ENCODE results near the gene MPC2.
A peak's percentile ranks its signal among the peaks of the same experiment; 100 is the strongest.
"Not testable (repeated sequence)": the region's sequence is repeated elsewhere in the genome, so short reads cannot be mapped to it uniquely, and the experiment has no call there.

MPC2 gene

GRCh38 chr1:167935216-167936067 lies 1.4 kb downstream of the MPC2 start:
- H3K4me3 ChIP-seq (ENCODE audit: low read depth, low read length), result peak overlapping the region; percentile 90

GRCh38 chr1:167934426-167935215 lies 2.3 kb downstream of the MPC2 start:
- H3K4me3 ChIP-seq (ENCODE audit: low read depth, low read length), result peak overlapping the region; percentile 90

- H3K4me3 ChIP-seq (ENCODE audit: low read depth, low read length), result no peak overlapping the region
Observed at GRCh38 chr1:167933788-167934187, 3.1 kb downstream of the MPC2 start.

GRCh38 chr1:167929725-167930124 lies 7.1 kb downstream of the MPC2 start:
- no peak overlapping the region for H3K4me3 ChIP-seq (ENCODE audit: low read depth, low read length)

- H3K4me3 ChIP-seq (ENCODE audit: low read depth, low read length), result not testable (repeated sequence)
Observed at GRCh38 chr1:167928919-167929318, 8.0 kb downstream of the MPC2 start.

- no peak overlapping the region for H3K4me3 ChIP-seq (ENCODE audit: low read depth, low read length)
Observed at GRCh38 chr1:167928457-167928852, 8.4 kb downstream of the MPC2 start.

- H3K4me3 ChIP-seq (ENCODE audit: low read depth, low read length), result no peak overlapping the region
Observed at GRCh38 chr1:167927046-167927754, 9.7 kb downstream of the MPC2 start.

GRCh38 chr1:167926486-167926997 lies 10.3 kb downstream of the MPC2 start:
- H3K4me3 ChIP-seq (ENCODE audit: low read depth, low read length), result no peak overlapping the region

- no peak overlapping the region for H3K4me3 ChIP-seq (ENCODE audit: low read depth, low read length)
Observed at GRCh38 chr1:167924543-167925231, 12.2 kb downstream of the MPC2 start.

- no peak overlapping the region for H3K4me3 ChIP-seq (ENCODE audit: low read depth, low read length)
Observed at GRCh38 chr1:167924102-167924501, 12.8 kb downstream of the MPC2 start.

GRCh38 chr1:167923324-167924056 lies 13.4 kb downstream of the MPC2 start:
- H3K4me3 ChIP-seq (ENCODE audit: low read depth, low read length), result no peak overlapping the region

GRCh38 chr1:167922611-167923074 lies 14.2 kb downstream of the MPC2 start:
- H3K4me3 ChIP-seq (ENCODE audit: low read depth, low read length), result no peak overlapping the region

- H3K4me3 ChIP-seq (ENCODE audit: low read depth, low read length), result no peak overlapping the region
Observed at GRCh38 chr1:167922023-167922422, 14.8 kb downstream of the MPC2 start.

GRCh38 chr1:167916766-167917511 lies 19.9 kb downstream of the MPC2 start:
- no peak overlapping the region for H3K4me3 ChIP-seq (ENCODE audit: low read depth, low read length)

- no peak overlapping the region for H3K4me3 ChIP-seq (ENCODE audit: low read depth, low read length)
Observed at GRCh38 chr1:167915569-167915968, 21.3 kb downstream of the MPC2 start.

- no peak within 1 kb of the TSS for H3K4me3 ChIP-seq (ENCODE audit: low read depth, low read length)
Observed at GRCh38 chr1:167913895-167914496, 22.9 kb downstream of the MPC2 start, which contains the start of gene ADCY10. ADCY10 (minus strand) TSS chr1:167914134; CDS start chr1:167905140, 8,994 bp downstream.

- no peak overlapping the region for H3K4me3 ChIP-seq (ENCODE audit: low read depth, low read length)
Observed at GRCh38 chr1:167912294-167912693, 24.6 kb downstream of the MPC2 start.

GRCh38 chr1:167911413-167911812 lies 25.5 kb downstream of the MPC2 start:
- H3K4me3 ChIP-seq (ENCODE audit: low read depth, low read length), result no peak overlapping the region

GRCh38 chr1:167910530-167910929 lies 26.3 kb downstream of the MPC2 start:
- H3K4me3 ChIP-seq (ENCODE audit: low read depth, low read length), result no peak overlapping the region

All from iPS-11a (cell line).